K562 (cell line): ENCODE data around the gene RNF217. TPM values are rescaled to one million over a fixed set of nuclear protein-coding genes. Genes with fewer than 3 reads are reported as not detected.

Experiments
- ATAC-seq: fragments of 200-7000 bp; cut with Tn5 transposase; 3 replicates; pipeline ENCODE4 v1.9.1; 2020; ENCODE audit warnings: moderate library complexity
- BruUV-seq: library from RNA; stranded (reverse); fragments of 400-500 nt; replicated peaks from 2 replicates; lab custom pipeline; 2021; lab: Mats Ljungman, UMichigan
- CTCF ChIA-PET: fragments of 300-600 bp; formaldehyde crosslinking; extraction: SDS; loops from one replicate; lab custom pipeline; 2021; ENCODE audit warnings: low intra/inter-chr PET ratio; lab: Yijun Ruan, JAX
- POLR2A ChIA-PET: fragments of 300-600, 350-650 bp; sonication (Branson Sonifier 250); formaldehyde crosslinking; extraction: SDS; loops from one replicate; lab custom pipeline; 2021; ENCODE audit warnings: antibody characterized with exemption, inconsistent platforms; lab: Yijun Ruan, JAX
- DNase-seq, 4 experiments: peaks; one replicate each; pipeline versions ENCODE4 v3.0.0 to v3.0.0-alpha.2; 2011 to 2018; ENCODE audit warnings: low spot score in 3 of 4, mixed read lengths in 3 of 4; ENCODE audit errors: extremely low read depth in 1 of 4
- FAIRE-seq: peaks from 2 replicates; lab custom pipeline; 2011; peaks lifted over from hg19 to GRCh38; lab: Jason Lieb, UNC
- H2AFZ ChIP-seq: 2 replicates; pipeline ENCODE4 v1.6.0; 2011; ENCODE audit warnings: low read depth, low read length, control low read depth, inconsistent platforms
- H3K27ac ChIP-seq: fragments of 200-600 bp; 3 replicates; pipeline ENCODE4 v1.8.0; 2011; ENCODE audit warnings: low read depth, mild to moderate bottlenecking, control low read depth, inconsistent platforms, low read length, moderate library complexity, mixed read lengths; ENCODE audit errors: extremely low read depth
- H3K27me3 ChIP-seq, 2 experiments: fragments of 300-600 bp in 1 of 2; 2 replicates in 1 of 2; 3 replicates in 1 of 2; pipeline versions ENCODE4 v1.6.0 to v1.8.0; 2011; ENCODE audit warnings: inconsistent platforms in 2 of 2, low read length in 2 of 2, mild to moderate bottlenecking in 1 of 2, mixed read lengths in 1 of 2, moderate library complexity in 1 of 2; ENCODE audit not compliant: control insufficient read depth in 2 of 2, insufficient read depth in 2 of 2
- H3K36me3 ChIP-seq: fragments of 300-600 bp; 3 replicates; pipeline ENCODE4 v1.8.0; 2011; ENCODE audit warnings: mild to moderate bottlenecking, low read length, inconsistent platforms; ENCODE audit not compliant: control insufficient read depth, insufficient read depth
- H3K4me1 ChIP-seq, 2 experiments: fragments of 200-600 bp in 1 of 2; replicated peaks in 1 of 2; 2 replicates in 1 of 2; 3 replicates in 1 of 2; pipeline versions ENCODE4 v1.5.1 to v1.8.0; 2011; ENCODE audit warnings: inconsistent platforms in 2 of 2, low read length in 2 of 2, mild to moderate bottlenecking in 1 of 2, mixed read lengths in 1 of 2, moderate library complexity in 1 of 2; ENCODE audit not compliant: control insufficient read depth in 2 of 2, insufficient read depth in 2 of 2
- H3K4me2 ChIP-seq: 2 replicates; pipeline ENCODE4 v1.6.1; 2011; ENCODE audit warnings: low read length, control low read depth, inconsistent platforms, mixed read lengths; ENCODE audit not compliant: insufficient read depth
- H3K4me3 ChIP-seq: fragments of 200-600 bp; sonication (generic), shearing (Covaris generic); 2 replicates; pipeline ENCODE4 v1.5.1; 2016; ENCODE audit warnings: control low read depth, inconsistent platforms
- H3K79me2 ChIP-seq: fragments of 200-600 bp; 3 replicates; pipeline ENCODE4 v1.8.0; 2011; ENCODE audit warnings: low read length, inconsistent platforms; ENCODE audit not compliant: control insufficient read depth, insufficient read depth
- H3K9ac ChIP-seq, 2 experiments: 2 replicates each; pipeline versions ENCODE4 v1.6.0 to v1.6.1; 2011; ENCODE audit warnings: low read depth in 2 of 2, low read length in 2 of 2, control low read depth in 1 of 2, inconsistent platforms in 1 of 2, mild to moderate bottlenecking in 1 of 2, mixed read lengths in 1 of 2; ENCODE audit not compliant: insufficient read depth in 1 of 2
- H3K9me1 ChIP-seq: one replicate; pipeline ENCODE4 v1.6.0; 2011; ENCODE audit warnings: inconsistent platforms, mild to moderate bottlenecking, low read length, moderate library complexity; ENCODE audit not compliant: control insufficient read depth, insufficient read depth
- H3K9me3 ChIP-seq: replicated peaks from 2 replicates; pipeline ENCODE4 v1.5.1; 2011; ENCODE audit warnings: low read depth, low read length, inconsistent platforms; ENCODE audit not compliant: control insufficient read depth, insufficient read depth
- H4K20me1 ChIP-seq: replicated peaks from 2 replicates; pipeline ENCODE4 v1.6.1; 2011; ENCODE audit warnings: low read length, inconsistent platforms, mixed read lengths; ENCODE audit not compliant: control insufficient read depth, insufficient read depth
- ADNP ChIP-seq: fragments of 200-800 bp; sonication (Bioruptor generic); IDR thresholded peaks from 2 replicates; pipeline ENCODE4 v1.6.1; 2016; ENCODE audit warnings: missing genetic modification characterization, missing compliant biosample characterization
- CEBPG ChIP-seq, 3 experiments: fragments of 200-800 bp in 1 of 3; sonication (Bioruptor generic) in 1 of 3; sonication (generic) in 1 of 3; formaldehyde crosslinking in 1 of 3; IDR thresholded peaks in 2 of 3; conservative IDR thresholded peaks in 1 of 3; 2 replicates each; pipeline versions ENCODE4 v1.6.1 to v1.8.0; 2016 to 2022; ENCODE audit warnings: missing compliant biosample characterization in 2 of 3, missing genetic modification characterization in 2 of 3, mild to moderate bottlenecking in 1 of 3, missing genetic modification reagents in 1 of 3
- DPF2 ChIP-seq: fragments of 450-650 bp; IDR thresholded peaks from 2 replicates; pipeline ENCODE4 v1.6.1; 2016
- FOSL1 ChIP-seq: fragments of 200-800 bp; sonication (Bioruptor generic); conservative IDR thresholded peaks from 2 replicates; pipeline ENCODE4 v1.6.1; 2016; ENCODE audit warnings: missing genetic modification characterization, missing compliant biosample characterization
- RUNX1 ChIP-seq: sonication (generic); IDR thresholded peaks from 2 replicates; pipeline ENCODE4 v1.6.1; 2016; ENCODE audit warnings: antibody characterized with exemption, low read depth
- TBP ChIP-seq: optimal IDR thresholded peaks from 2 replicates; pipeline ENCODE3; 2011; ENCODE audit warnings: low read depth, low read length, improper control_type of control experiment
- ZKSCAN3 ChIP-seq: fragments of 250-450 bp; sonication (Bioruptor Pico); IDR thresholded peaks from 2 replicates; pipeline ENCODE4 v1.4.0; 2020
- WGBS: fragments of 100-300 bp; shearing (Covaris generic); methylation state at CpG from one replicate; pipeline ENCODE4 v1.1.6; 2016; ENCODE audit warnings: low coverage, mixed read lengths; ENCODE audit not compliant: insufficient coverage; ENCODE audit errors: missing lambda C conversion rate; 5-methylcytosine and 5-hydroxymethylcytosine counted together
- in situ Hi-C: fragments of 300-500 bp; cut with MboI; formaldehyde crosslinking; loops from 4 replicates; pipeline ENCODE4 v1.15.0; 2018; ENCODE audit warnings: inconsistent platforms, mixed read lengths
- intact Hi-C: fragments of 100-400 bp; cut with micrococcal nuclease; formaldehyde crosslinking; loops from 2 replicates; pipeline ENCODE4 v1.14.2; 2022
- polyA plus RNA-seq, 8 experiments: library from polyadenylated mRNA; depleted of rRNA in 4 of 8; stranded (reverse) in 5 of 8; unstranded in 3 of 8; fragments of >200 nt; fragmentation: Nextera tagmentation in 2 of 8; fragmentation: Illumina TruSeq in 1 of 8; extraction: Ambion mirVana in 2 of 8; extraction: Trizol in 1 of 8; gene quantifications; 2 replicates each; pipeline versions ENCODE4 v1.2.1 to v1.2.3, GENCODE V29; 2011 to 2014; ENCODE audit warnings: inconsistent platforms in 1 of 8, missing spikeins in 1 of 8
- total RNA-seq, 7 experiments: library from RNA; depleted of rRNA in 6 of 7; stranded (reverse); fragments of >200 nt in 6 of 7; fragmentation: Illumina TruSeq in 2 of 7; extraction: Trizol in 2 of 7; gene quantifications; 2 replicates each; pipeline versions ENCODE4 v1.2.1 to v1.2.3, GENCODE V29; 2011 to 2021; ENCODE audit warnings: low replicate concordance in 1 of 7
- TF ChIP-seq, protein P1 (sequence below): fragments of 450-650 bp; IDR thresholded peaks from 2 replicates; pipeline ENCODE4 v1.6.1; 2017; ENCODE audit warnings: antibody characterized with exemption, mild to moderate bottlenecking

Gene RNF217
- total and polyA plus RNA-seq, 9 of the 15 experiments (the other 6 are each of a cell fraction or from before 2014, with no cell fraction given) = 2.9 to 25.6 (median 12.0) TPM

DNA sequence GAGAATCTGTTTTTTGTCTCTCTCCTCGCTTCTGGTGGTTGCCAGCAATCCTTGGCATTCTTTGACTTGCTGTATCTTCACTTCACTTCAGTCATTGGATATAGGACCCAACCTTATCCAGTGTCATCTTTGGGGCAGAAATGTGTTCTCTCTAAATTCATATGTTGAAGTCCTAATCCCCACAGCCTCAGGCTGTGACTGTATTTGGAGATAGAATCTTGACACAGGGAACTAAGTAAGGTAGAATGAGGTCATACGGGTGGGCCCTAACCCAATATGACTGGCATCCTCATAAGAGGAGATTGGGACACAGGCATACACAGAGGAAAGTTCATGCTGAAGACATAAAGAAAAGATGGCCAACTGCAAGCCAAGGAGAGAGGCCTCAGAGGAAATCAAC, 139.4 kb downstream of the RNF217 start (continued):
- TF ChIP-seq ADNP (tag) = no peak
- no peak for TF ChIP-seq ZKSCAN3
- TF ChIP-seq FOSL1 = no peak
- TF ChIP-seq DPF2 = peak; percentile 53; the same call in 1 of the 2 replicates
- no peak for TF ChIP-seq TBP
- TF ChIP-seq, protein P1, sequence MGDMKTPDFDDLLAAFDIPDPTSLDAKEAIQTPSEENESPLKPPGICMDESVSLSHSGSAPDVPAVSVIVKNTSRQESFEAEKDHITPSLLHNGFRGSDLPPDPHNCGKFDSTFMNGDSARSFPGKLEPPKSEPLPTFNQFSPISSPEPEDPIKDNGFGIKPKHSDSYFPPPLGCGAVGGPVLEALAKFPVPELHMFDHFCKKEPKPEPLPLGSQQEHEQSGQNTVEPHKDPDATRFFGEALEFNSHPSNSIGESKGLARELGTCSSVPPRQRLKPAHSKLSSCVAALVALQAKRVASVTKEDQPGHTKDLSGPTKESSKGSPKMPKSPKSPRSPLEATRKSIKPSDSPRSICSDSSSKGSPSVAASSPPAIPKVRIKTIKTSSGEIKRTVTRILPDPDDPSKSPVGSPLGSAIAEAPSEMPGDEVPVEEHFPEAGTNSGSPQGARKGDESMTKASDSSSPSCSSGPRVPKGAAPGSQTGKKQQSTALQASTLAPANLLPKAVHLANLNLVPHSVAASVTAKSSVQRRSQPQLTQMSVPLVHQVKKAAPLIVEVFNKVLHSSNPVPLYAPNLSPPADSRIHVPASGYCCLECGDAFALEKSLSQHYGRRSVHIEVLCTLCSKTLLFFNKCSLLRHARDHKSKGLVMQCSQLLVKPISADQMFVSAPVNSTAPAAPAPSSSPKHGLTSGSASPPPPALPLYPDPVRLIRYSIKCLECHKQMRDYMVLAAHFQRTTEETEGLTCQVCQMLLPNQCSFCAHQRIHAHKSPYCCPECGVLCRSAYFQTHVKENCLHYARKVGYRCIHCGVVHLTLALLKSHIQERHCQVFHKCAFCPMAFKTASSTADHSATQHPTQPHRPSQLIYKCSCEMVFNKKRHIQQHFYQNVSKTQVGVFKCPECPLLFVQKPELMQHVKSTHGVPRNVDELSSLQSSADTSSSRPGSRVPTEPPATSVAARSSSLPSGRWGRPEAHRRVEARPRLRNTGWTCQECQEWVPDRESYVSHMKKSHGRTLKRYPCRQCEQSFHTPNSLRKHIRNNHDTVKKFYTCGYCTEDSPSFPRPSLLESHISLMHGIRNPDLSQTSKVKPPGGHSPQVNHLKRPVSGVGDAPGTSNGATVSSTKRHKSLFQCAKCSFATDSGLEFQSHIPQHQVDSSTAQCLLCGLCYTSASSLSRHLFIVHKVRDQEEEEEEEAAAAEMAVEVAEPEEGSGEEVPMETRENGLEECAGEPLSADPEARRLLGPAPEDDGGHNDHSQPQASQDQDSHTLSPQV = peak; percentile 36; the same call in 1 of the 2 replicates

DNA sequence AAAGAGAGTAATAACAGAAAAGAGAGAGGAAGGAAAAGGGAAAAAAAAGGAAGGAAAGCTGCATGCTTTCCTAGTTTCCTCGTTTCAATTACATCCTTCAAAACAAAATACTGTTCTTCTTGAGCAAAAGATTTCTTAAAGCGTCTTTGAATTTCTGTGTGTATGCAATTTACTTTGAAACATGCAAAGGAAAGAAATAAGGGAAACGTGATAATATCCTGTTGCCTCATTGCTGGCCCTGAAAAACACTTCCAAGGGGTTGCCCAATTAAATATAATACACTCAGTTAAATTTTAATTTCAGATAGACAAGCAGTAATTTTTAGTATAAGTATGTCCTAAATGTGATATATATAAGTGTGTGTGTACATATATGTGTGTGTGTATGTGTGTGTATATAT, 140.2 kb downstream of the RNF217 start:
- H3K9me3 ChIP-seq = no peaks in the 10 kb centered on the region
- no peak overlapping the region for H3K27ac ChIP-seq
- no peaks in the 10 kb centered on the region for H3K36me3 ChIP-seq
- 50% methylated on average over 3 of the region's 3 CpGs for WGBS
- peaks cover 10 to 25% of the 10 kb centered on the region in 2 experiments; a peak in 4 of 5 replicates for H3K4me1 ChIP-seq
- no peaks in the 10 kb centered on the region for H3K27me3 ChIP-seq
- H2AFZ ChIP-seq = peak overlapping the region; percentile 65
- no TSS peak for BruUV-seq
- intact Hi-C loops = no loop called here
- no peak for TF ChIP-seq CEBPG (CRISPR knock-in tag; IDR thresholded peaks at IDR 0.05)
- 0 out of 4 replicates have a peak, but pooled peaks of 1 of the 2 experiments have one; percentile 7 for TF ChIP-seq CEBPG (tag; conservative IDR thresholded peaks at IDR 0.05 in 1 of 2, IDR thresholded peaks at IDR 0.05 in 1 of 2)
- no peak for TF ChIP-seq RUNX1
- TF ChIP-seq, all 486 proteins: peak for 1
- no peak overlapping the region for H3K9ac ChIP-seq
- POLR2A ChIA-PET = no interaction called here
- ATAC-seq (no peak), FAIRE-seq (no peak), DNase-seq (no peak)
- in situ Hi-C loops = no loop called here
- CTCF ChIA-PET = no interaction called here
- no peak overlapping the region for H3K4me2 ChIP-seq
- no peak overlapping the region for H3K4me3 ChIP-seq
- no peaks in the 10 kb centered on the region for H4K20me1 ChIP-seq
- H3K79me2 ChIP-seq = no peaks in the 10 kb centered on the region
- no peaks in the 10 kb centered on the region for H3K9me1 ChIP-seq
